AG09309 (cell line): ENCODE data around the gene PRLR.

Experiments
- DNase-seq: peaks from one replicate; pipeline ENCODE4 v3.0.0-alpha.2; 2010; ENCODE audit warnings: low read depth
- H3K4me3 ChIP-seq: 2 replicates; pipeline ENCODE4 v1.5.1; 2011; ENCODE audit warnings: mild to moderate bottlenecking, low read depth, low read length, moderate library complexity; ENCODE audit not compliant: control insufficient read depth
- TF ChIP-seq, protein P1 (sequence below): IDR thresholded peaks from 2 replicates; pipeline ENCODE4 v1.5.1; 2011; ENCODE audit warnings: mild to moderate bottlenecking, low read depth, low read length, inconsistent platforms; ENCODE audit not compliant: insufficient read depth, control insufficient read depth; ENCODE audit errors: missing control alignments

Gene PRLR

DNA sequence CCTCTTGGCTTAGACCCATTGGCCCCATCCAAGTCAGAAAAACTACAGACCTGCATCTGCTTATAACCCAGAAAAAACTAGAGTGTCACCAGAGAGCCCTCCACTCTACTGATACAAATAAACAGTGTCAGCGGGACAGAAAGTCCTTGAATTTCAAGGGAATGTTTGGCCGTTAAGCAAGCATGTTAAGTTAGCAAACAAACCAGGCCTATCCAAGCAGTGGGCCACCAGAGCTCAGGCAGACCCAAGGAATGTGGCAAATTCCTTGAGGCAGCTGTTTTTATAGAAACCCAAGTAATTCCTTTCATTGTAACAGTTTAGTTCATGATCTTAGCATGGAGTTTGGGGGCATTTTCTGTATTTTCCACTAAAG is 70.9 kb downstream of the PRLR start:
- no peak for DNase-seq
- TF ChIP-seq, protein P1, sequence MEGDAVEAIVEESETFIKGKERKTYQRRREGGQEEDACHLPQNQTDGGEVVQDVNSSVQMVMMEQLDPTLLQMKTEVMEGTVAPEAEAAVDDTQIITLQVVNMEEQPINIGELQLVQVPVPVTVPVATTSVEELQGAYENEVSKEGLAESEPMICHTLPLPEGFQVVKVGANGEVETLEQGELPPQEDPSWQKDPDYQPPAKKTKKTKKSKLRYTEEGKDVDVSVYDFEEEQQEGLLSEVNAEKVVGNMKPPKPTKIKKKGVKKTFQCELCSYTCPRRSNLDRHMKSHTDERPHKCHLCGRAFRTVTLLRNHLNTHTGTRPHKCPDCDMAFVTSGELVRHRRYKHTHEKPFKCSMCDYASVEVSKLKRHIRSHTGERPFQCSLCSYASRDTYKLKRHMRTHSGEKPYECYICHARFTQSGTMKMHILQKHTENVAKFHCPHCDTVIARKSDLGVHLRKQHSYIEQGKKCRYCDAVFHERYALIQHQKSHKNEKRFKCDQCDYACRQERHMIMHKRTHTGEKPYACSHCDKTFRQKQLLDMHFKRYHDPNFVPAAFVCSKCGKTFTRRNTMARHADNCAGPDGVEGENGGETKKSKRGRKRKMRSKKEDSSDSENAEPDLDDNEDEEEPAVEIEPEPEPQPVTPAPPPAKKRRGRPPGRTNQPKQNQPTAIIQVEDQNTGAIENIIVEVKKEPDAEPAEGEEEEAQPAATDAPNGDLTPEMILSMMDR: no peak
- H3K4me3 ChIP-seq: no peak overlapping the region

DNA sequence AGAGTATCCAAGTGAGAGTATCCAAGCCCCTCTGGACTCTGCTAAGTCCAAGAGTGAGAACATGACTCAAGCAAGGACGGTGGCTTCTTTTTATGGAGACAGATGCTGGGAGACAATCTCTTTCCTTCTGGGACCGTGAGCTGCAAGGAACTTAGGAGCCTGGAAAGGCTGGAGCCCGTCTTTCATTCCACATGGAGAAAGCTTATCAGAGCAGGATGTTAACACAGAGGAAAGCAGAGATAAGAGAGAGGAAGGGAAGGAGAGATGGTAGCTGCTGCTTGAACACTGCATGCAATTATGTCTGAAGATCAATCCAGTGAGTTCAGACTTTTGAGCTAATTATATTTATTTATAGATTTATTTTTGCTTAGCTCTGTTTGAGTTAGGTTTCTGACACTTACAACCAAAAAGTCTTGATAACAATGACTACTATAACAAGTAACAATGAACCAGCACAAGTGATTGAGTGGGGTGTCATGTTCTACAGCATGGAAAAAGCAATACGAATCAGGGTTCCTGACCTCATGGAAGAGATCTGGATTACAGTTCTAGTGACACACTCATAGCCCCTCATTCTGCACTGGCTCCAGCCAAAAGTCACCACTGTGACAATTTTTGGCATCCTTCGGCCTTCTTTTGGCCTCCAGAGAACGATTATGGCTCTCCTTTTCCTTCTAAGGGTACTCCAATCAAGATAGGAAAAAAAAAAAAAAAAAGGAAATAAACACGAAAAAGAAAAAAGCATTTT is 71.5 kb downstream of the PRLR start:
- no peak for DNase-seq
- TF ChIP-seq, protein P1: no peak
- no peak overlapping the region for H3K4me3 ChIP-seq

DNA sequence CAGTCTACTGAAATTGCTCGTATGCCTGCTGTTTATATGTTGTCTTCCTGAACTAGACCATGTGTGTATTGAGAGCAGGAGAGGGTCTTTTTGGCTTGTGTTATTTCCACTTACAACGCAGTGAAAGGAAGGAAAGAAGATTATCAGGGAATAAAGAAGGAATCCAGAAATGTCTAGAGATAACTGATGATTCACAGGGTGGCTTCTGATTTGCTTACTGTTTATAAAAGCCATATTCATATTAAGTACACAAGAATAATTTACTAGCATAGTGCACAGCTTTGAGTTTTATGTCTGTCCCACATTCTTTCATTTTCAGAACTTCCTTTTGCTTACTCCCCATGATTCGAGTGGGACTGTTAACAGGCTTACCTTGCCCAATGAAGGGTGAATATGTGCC is 72.1 kb downstream of the PRLR start:
- DNase-seq: no peak
- TF ChIP-seq, protein P1: no peak
- no peak overlapping the region for H3K4me3 ChIP-seq

DNA sequence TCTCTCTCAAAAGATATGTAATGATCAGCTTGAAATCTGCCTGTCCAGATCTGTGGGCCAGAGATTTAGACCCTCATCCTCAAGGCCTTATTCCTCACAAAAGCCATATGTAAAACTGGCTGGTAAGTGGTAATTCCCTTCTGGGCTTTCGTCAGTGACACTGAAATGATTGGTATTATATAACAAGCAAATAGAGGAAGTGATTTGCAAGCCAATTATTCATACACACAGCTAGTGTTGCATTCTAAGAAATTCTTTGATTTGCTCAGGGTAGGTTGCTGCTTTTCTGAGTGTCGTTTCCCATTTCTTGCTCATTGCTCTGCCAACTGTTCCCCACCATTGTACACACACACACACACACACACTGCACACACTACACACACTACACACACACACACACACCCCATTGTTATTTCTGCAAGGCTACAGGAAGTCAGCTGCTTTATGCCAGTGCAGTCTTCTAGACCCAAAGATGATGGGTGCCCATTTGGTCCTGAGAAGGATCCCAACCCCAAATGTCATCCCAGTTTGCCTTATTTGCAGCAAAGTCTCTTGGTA is 76.8 kb downstream of the PRLR start:
- no peak for DNase-seq
- no peak overlapping the region for H3K4me3 ChIP-seq
- TF ChIP-seq, protein P1: no peak

DNA sequence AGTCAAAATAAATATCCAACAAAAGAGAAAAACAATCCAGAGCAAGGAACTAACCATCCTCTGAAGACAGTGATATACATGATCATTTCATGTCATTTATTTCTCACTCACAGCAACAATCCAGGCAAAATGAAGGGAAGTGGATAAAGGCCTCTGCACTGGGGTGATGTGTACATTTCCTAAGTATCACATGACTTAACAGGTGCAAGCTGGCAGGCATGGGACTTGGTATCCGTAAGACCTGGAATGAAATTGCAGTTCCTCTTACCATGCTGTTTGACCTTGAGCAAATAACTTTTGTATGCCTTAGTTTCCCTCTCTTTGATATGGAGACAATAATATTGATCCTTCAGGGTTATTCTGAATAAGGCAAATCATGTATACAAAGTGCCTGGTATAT is 77.6 kb downstream of the PRLR start:
- no peak overlapping the region for H3K4me3 ChIP-seq
- TF ChIP-seq, protein P1: no peak
- no peak for DNase-seq

DNA sequence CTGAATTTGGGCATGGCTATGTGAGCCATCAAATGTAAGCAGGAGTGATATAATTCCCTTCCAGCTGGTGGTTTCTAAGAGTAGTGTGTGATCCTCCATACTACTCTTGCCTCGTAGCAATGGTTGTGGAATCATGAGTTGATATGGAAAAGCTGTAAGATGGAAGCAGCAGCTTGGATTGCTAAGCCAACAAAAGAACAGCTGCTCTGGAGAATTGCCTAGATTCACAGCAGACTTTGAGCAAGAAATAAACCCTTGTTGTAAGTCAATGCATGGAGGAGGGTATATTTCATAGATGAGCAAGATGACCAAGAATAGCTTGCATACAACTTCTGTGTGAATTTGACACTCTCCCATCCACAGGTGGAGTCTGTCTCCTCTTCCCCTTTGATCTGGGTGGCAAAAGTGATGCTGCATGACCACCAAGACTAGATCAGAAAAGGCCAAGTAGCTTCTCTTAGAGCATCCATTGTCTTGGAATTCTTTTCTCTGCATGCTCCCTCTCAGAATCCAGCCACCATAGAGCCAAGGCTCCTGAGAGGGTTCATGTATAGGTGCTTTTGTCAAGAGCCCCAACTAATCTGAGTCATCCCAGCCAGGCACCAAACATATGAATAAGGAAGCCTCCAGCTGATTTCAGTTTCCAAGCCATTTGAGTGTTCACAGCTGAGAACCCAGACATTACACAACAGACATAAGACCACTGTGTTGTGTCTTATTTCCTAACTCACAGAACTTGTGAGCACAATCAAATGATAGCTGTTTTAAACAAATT is 79.0 kb downstream of the PRLR start:
- no peak for DNase-seq
- no peak overlapping the region for H3K4me3 ChIP-seq
- TF ChIP-seq, protein P1: no peak
